H1 (cell line): Measurements from ENCODE around the gene MAPKAP1.

Source experiments
- CBX5 ChIP-seq: fragments of 300-800, 300-1000 bp; sonication (generic); IDR thresholded peaks from 2 replicates; pipeline ENCODE4 v1.7.1; 2016; ENCODE audit warnings: antibody characterized with exemption, low read length, low read depth
- CTCF ChIP-seq, 3 experiments: IDR thresholded peaks; 1 replicate in 2 of 3; 2 replicates in 1 of 3; pipeline versions ENCODE4 v1.5.1 to v1.6.1; 2011; ENCODE audit warnings: low read length in 3 of 3, mild to moderate bottlenecking in 3 of 3, inconsistent platforms in 2 of 3, low read depth in 1 of 3, moderate library complexity in 1 of 3; ENCODE audit not compliant: insufficient read depth in 1 of 3; ENCODE audit errors: control extremely low read depth in 1 of 3
- EZH2 ChIP-seq: fragments of 200-600 bp; sonication (generic); IDR thresholded peaks from 2 replicates; pipeline ENCODE4 v1.7.1; 2012; ENCODE audit warnings: low read depth, mild to moderate bottlenecking, moderate library complexity, low read length, inconsistent platforms; ENCODE audit not compliant: severe bottlenecking
- JUN ChIP-seq: IDR thresholded peaks from 2 replicates; pipeline ENCODE4 v1.6.1; 2011; ENCODE audit warnings: low read depth, mild to moderate bottlenecking, improper control_type of control experiment, low read length
- SP1 ChIP-seq: IDR thresholded peaks from 2 replicates; pipeline ENCODE4 v1.6.1; 2011; ENCODE audit warnings: low read depth, low read length

GRCh38 chr9:125745018-125745417 lies 38.0 kb upstream of the MAPKAP1 start:
- TF ChIP-seq CTCF (IDR thresholded peaks at IDR 0.05; ENCODE audit: control extremely low read depth in 1 of 3, insufficient read depth in 1 of 3, low read depth in 1 of 3, low read length in 3 of 3), result no peak
- no peak for TF ChIP-seq CBX5
- TF ChIP-seq EZH2, result no peak
- TF ChIP-seq SP1, result no peak
- no peak for TF ChIP-seq JUN
